GM12865 (cell line): ENCODE measurements around the gene CSDE1.

Source experiments
- DNase-seq: peaks from one replicate; pipeline ENCODE4 v3.0.0; 2010; ENCODE audit warnings: low read depth
- H3K4me3 ChIP-seq: 2 replicates; pipeline ENCODE4 v1.5.1; 2011; ENCODE audit warnings: mild to moderate bottlenecking, low read depth, low read length, control low read depth
- TF ChIP-seq, protein P1 (sequence below): IDR thresholded peaks from 2 replicates; pipeline ENCODE4 v1.5.1; 2011; ENCODE audit warnings: low read length, control low read depth, low read depth, inconsistent platforms; ENCODE audit not compliant: insufficient read depth; ENCODE audit errors: missing control alignments

CSDE1 gene

DNA sequence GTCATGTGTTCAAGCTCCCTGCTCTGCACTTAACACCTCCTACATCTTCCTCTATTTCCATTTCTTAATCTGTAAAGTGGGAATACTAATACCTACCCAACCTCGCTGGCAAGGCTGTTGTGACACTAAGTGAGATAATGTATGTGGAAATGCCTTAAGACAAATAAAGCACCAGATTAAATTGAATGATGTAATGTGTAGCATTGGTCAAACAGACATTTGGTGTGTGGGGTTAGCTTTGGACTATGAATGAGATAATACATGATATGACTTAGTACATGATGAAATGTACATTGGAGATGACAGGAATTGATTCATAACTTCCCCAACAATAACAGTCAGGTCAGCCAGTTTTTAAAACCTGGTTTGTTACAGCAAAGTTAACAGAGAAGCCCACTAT, 67.6 kb downstream of the CSDE1 start:
- no peak for DNase-seq
- TF ChIP-seq, protein P1, sequence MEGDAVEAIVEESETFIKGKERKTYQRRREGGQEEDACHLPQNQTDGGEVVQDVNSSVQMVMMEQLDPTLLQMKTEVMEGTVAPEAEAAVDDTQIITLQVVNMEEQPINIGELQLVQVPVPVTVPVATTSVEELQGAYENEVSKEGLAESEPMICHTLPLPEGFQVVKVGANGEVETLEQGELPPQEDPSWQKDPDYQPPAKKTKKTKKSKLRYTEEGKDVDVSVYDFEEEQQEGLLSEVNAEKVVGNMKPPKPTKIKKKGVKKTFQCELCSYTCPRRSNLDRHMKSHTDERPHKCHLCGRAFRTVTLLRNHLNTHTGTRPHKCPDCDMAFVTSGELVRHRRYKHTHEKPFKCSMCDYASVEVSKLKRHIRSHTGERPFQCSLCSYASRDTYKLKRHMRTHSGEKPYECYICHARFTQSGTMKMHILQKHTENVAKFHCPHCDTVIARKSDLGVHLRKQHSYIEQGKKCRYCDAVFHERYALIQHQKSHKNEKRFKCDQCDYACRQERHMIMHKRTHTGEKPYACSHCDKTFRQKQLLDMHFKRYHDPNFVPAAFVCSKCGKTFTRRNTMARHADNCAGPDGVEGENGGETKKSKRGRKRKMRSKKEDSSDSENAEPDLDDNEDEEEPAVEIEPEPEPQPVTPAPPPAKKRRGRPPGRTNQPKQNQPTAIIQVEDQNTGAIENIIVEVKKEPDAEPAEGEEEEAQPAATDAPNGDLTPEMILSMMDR, result no peak

DNA sequence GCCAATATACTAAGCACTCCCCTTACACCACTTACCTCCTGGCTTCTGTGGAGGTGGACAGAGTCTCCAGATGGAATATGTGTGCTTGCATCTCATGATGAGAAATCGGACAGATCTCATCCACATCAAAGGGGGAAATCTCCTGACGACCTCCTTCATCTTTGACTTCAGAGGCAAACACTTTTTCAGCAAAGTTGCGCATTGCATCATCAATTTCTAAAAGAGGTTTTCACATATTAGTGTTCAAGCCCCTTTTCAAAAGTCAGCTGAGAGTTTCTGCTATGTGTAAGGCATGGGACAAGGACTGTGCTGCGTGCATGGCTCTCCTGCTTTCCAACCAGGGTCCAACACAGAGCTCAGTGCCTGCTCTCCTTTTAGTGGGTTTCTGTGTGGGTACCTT, 69.3 kb downstream of the CSDE1 start:
- TF ChIP-seq, protein P1, result no peak

More for the DNA sequence above, 67.6 kb downstream of the CSDE1 start:
- no peak overlapping the region for H3K4me3 ChIP-seq

DNA sequence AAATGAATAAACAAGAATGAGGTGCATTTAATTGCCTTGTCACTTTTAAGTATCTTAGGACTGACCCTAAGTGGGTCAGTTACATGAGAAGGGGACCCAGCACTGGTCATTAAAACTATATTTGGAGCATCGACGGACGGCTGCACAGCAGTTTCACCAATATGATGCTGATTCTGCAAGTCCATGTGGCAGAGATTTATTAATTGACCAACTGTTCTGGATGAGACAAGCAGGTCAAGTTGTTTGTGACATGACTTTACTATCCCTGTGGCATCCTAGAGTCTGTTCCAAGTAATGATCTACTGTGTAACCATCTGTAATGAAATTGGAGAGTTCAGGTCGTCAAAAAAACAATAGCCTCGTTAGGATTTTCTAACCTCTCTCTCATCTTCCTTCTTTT, 71.9 kb downstream of the CSDE1 start:
- TF ChIP-seq, protein P1, result no peak
- H3K4me3 ChIP-seq, result no peak overlapping the region
- no peak for DNase-seq

More for the DNA sequence above, 69.3 kb downstream of the CSDE1 start:
- DNase-seq, result no peak
- H3K4me3 ChIP-seq, result no peak overlapping the region

DNA sequence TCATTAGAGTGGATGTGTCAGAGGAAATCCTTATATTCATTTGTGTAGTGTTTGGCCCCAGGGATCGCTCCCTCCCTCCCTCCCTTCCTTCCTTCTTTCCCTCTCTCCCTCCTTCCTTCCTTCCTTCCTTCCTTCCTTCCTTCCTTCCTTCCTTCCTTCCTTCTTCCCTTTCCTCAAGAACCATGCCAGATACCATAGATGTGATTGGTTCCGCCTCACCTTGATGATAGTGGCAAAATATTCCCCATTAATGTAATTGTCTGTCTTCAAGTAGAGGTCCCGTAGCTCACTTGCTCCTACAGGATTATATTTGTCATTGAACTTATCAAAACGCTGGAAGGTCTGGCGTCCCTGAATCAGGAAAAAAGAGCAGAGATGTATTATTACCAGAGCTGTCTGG, 80.1 kb downstream of the CSDE1 start:
- no peak overlapping the region for H3K4me3 ChIP-seq
- DNase-seq, result no peak
- TF ChIP-seq, protein P1, result no peak

DNA sequence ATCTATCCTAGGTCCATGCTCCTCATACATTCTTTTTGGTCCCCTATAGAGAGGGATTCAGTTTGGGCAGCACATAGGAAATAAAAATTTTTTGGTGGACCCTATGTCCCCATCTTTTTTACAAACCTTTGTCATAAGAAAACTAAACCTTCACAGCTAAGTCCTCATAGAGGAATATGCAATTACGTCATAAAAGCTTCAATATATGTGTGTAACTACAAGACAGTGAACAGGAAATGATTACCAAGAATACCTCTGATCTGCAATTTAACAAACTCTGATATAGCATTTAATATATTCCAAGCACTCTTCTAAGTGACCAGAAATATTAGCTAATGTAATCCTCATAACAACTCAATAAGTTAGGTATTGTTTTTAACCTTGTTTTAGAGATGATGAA, 81.7 kb downstream of the CSDE1 start:
- TF ChIP-seq, protein P1, result no peak
- H3K4me3 ChIP-seq, result no peak overlapping the region
- no peak for DNase-seq

DNA sequence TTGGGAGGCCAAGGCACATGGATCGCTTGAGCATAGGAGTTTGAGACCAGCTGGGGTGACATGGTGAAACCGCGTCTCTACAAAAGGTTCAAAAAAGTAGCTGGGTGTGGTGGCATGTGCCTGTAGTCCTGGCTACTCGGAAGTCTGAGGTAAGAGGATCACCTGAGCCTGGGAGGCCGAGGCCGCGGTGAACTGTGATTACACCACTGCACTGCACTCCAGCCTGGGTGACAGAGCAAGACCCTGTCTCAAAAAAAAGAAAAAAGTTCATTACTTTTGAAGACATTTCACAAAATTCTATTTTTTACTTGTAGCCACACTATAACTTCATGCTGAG, 85.9 kb downstream of the CSDE1 start:
- TF ChIP-seq, protein P1, result no peak
- H3K4me3 ChIP-seq, result no peak overlapping the region

More for the DNA sequence above, 85.9 kb downstream of the CSDE1 start:
- no peak for DNase-seq
